ENCODE measurements around the gene UBA6.

GRCh38 chr4:67651536-67651935 is 49.4 kb downstream of the UBA6 start:
- TF ChIP-seq CTCF (IDR thresholded peaks at IDR 0.05) (no peak), POLR2A (IDR thresholded peaks at IDR 0.05) (no peak)
